H1 (cell line): ENCODE measurements around the gene ACVR1. TPM values are rescaled to one million over a fixed set of nuclear protein-coding genes. Genes with fewer than 3 reads are reported as not detected.

Experiments used
- CTCF ChIA-PET: fragments of 300-600 bp; sonication (Branson Sonifier 250); formaldehyde crosslinking; loops from one replicate; lab custom pipeline; 2021; ENCODE audit not compliant: partially characterized antibody; lab: Charles Lee
- POLR2A ChIA-PET: fragments of 300-600 bp; sonication (Branson Sonifier 250); formaldehyde crosslinking; loops from one replicate; lab custom pipeline; 2021; ENCODE audit warnings: inconsistent platforms; ENCODE audit not compliant: partially characterized antibody; lab: Charles Lee
- DNase-seq, 2 experiments: peaks; one replicate each; pipeline versions ENCODE4 v3.0.0 to v3.0.0-alpha.2; 2010 to 2022; ENCODE audit warnings: low spot score in 2 of 2, low read depth in 1 of 2, mixed read lengths in 1 of 2
- FAIRE-seq: peaks from 2 replicates; lab custom pipeline; 2011; peaks lifted over from hg19 to GRCh38; lab: Jason Lieb, UNC
- H2AFZ ChIP-seq: 2 replicates; pipeline ENCODE4 v1.8.1; 2012; ENCODE audit warnings: low read length, inconsistent platforms
- H2AK5ac ChIP-seq: 2 replicates; pipeline ENCODE4 v1.6.1; 2013; ENCODE audit warnings: low read depth, low read length
- H2BK120ac ChIP-seq: replicated peaks from 2 replicates; pipeline ENCODE3; 2013; ENCODE audit warnings: low read depth, low read length, inconsistent platforms
- H2BK12ac ChIP-seq: 2 replicates; pipeline ENCODE4 v1.6.1; 2013; ENCODE audit warnings: low read depth, low read length
- H2BK15ac ChIP-seq: 2 replicates; pipeline ENCODE4 v1.6.1; 2013; ENCODE audit warnings: low read length
- H2BK20ac ChIP-seq: 2 replicates; pipeline ENCODE4 v1.6.1; 2013; ENCODE audit warnings: low read length
- H2BK5ac ChIP-seq: 2 replicates; pipeline ENCODE4 v1.6.1; 2013; ENCODE audit warnings: low read depth, low read length
- H3K14ac ChIP-seq: 2 replicates; pipeline ENCODE4 v1.6.1; 2013; ENCODE audit warnings: inconsistent platforms; ENCODE audit not compliant: insufficient read length
- H3K18ac ChIP-seq: 2 replicates; pipeline ENCODE4 v1.6.1; 2013; ENCODE audit warnings: low read length; ENCODE audit errors: extremely low read depth
- H3K23ac ChIP-seq: 2 replicates; pipeline ENCODE4 v1.6.1; 2013; ENCODE audit warnings: inconsistent platforms; ENCODE audit not compliant: insufficient read length
- H3K23me2 ChIP-seq: 2 replicates; pipeline ENCODE4 v1.6.1; 2013; ENCODE audit warnings: low read depth, low read length
- H3K27ac ChIP-seq: 2 replicates; pipeline ENCODE4 v1.6.1; 2011; ENCODE audit warnings: low read depth, low read length, inconsistent platforms
- H3K27me3 ChIP-seq, 4 experiments: replicated peaks in 1 of 4; 1 replicate in 1 of 4; 2 replicates in 3 of 4; pipeline versions ENCODE4 v1.6.1 to v1.8.1; 2011 to 2013; ENCODE audit warnings: low read length in 3 of 4, mild to moderate bottlenecking in 3 of 4, inconsistent platforms in 2 of 4, mixed read lengths in 2 of 4, moderate library complexity in 1 of 4; ENCODE audit not compliant: control insufficient read depth in 3 of 4, insufficient read depth in 3 of 4; ENCODE audit errors: extremely low read depth in 1 of 4
- H3K36me3 ChIP-seq, 4 experiments: 2 replicates each; pipeline versions ENCODE4 v1.6.1 to v1.8.1; 2011 to 2013; ENCODE audit warnings: mild to moderate bottlenecking in 4 of 4, low read length in 3 of 4, moderate library complexity in 2 of 4, control low read depth in 1 of 4, inconsistent platforms in 1 of 4; ENCODE audit not compliant: insufficient read depth in 4 of 4, control insufficient read depth in 2 of 4
- H3K4ac ChIP-seq: replicated peaks from 2 replicates; pipeline ENCODE3; 2013; ENCODE audit warnings: low read length, low read depth, mixed read lengths, inconsistent platforms; ENCODE audit not compliant: insufficient read length
- H3K4me1 ChIP-seq, 4 experiments: replicated peaks in 1 of 4; 1 replicate in 1 of 4; 2 replicates in 3 of 4; pipeline versions ENCODE4 v1.6.1 to v1.8.1; 2011 to 2013; ENCODE audit warnings: low read length in 3 of 4, inconsistent platforms in 2 of 4, mixed read lengths in 1 of 4; ENCODE audit not compliant: insufficient read depth in 4 of 4, control insufficient read depth in 3 of 4
- H3K4me2 ChIP-seq, 2 experiments: 2 replicates each; pipeline versions ENCODE4 v1.6.1 to v1.8.1; 2011 to 2013; ENCODE audit warnings: low read depth in 2 of 2, low read length in 2 of 2, control low read depth in 1 of 2, inconsistent platforms in 1 of 2, mild to moderate bottlenecking in 1 of 2; ENCODE audit not compliant: insufficient read depth in 1 of 2
- H3K4me3 ChIP-seq, 4 experiments: fragments of 200-600, 300-600 bp in 1 of 4; sonication (generic), shearing (Covaris generic), sonication (Bioruptor Twin) in 1 of 4; 2 replicates each; pipeline versions ENCODE4 v1.5.1 to v1.8.1; 2011 to 2016; ENCODE audit warnings: low read length in 4 of 4, low read depth in 3 of 4, control low read depth in 2 of 4, inconsistent platforms in 2 of 4, mild to moderate bottlenecking in 2 of 4, mixed read lengths in 1 of 4, moderate library complexity in 1 of 4; ENCODE audit not compliant: insufficient read depth in 2 of 4; ENCODE audit errors: extremely low read depth in 1 of 4
- H3K56ac ChIP-seq: replicated peaks from 2 replicates; pipeline ENCODE3; 2013; ENCODE audit warnings: low read depth, mild to moderate bottlenecking, mixed read lengths, low read length, inconsistent platforms; ENCODE audit not compliant: insufficient read length
- H3K79me1 ChIP-seq: 2 replicates; pipeline ENCODE4 v1.6.1; 2013; ENCODE audit warnings: low read depth, low read length, control low read depth
- H3K79me2 ChIP-seq, 2 experiments: 2 replicates each; pipeline versions ENCODE4 v1.6.1 to v1.8.1; 2012 to 2013; ENCODE audit warnings: low read length in 2 of 2, mild to moderate bottlenecking in 2 of 2, inconsistent platforms in 1 of 2; ENCODE audit not compliant: insufficient read depth in 2 of 2, control insufficient read depth in 1 of 2
- H3K9ac ChIP-seq, 4 experiments: replicated peaks in 1 of 4; 1 replicate in 1 of 4; 2 replicates in 3 of 4; pipeline versions ENCODE4 v1.6.1 to v1.8.1; 2011 to 2013; ENCODE audit warnings: low read depth in 3 of 4, low read length in 3 of 4, control low read depth in 2 of 4, mild to moderate bottlenecking in 2 of 4, moderate library complexity in 2 of 4, inconsistent platforms in 1 of 4; ENCODE audit errors: extremely low read depth in 1 of 4
- H3K9me3 ChIP-seq, 2 experiments: 2 replicates each; pipeline versions ENCODE4 v1.6.1 to v1.8.1; 2012 to 2013; ENCODE audit warnings: mild to moderate bottlenecking in 2 of 2, moderate library complexity in 2 of 2, control low read depth in 1 of 2, inconsistent platforms in 1 of 2, low read depth in 1 of 2, low read length in 1 of 2, mixed read lengths in 1 of 2; ENCODE audit not compliant: insufficient read depth in 2 of 2
- H4K20me1 ChIP-seq, 2 experiments: replicated peaks in 1 of 2; 2 replicates each; pipeline versions ENCODE3 to v1.8.1; 2011 to 2013; ENCODE audit warnings: inconsistent platforms in 2 of 2, low read length in 2 of 2, mild to moderate bottlenecking in 1 of 2; ENCODE audit not compliant: insufficient read depth in 2 of 2, control insufficient read depth in 1 of 2
- H4K5ac ChIP-seq: 2 replicates; pipeline ENCODE4 v1.6.1; 2013; ENCODE audit warnings: low read length, low read depth, mixed read lengths, inconsistent platforms; ENCODE audit not compliant: insufficient read length
- H4K8ac ChIP-seq: 2 replicates; pipeline ENCODE4 v1.8.0; 2013; ENCODE audit warnings: mild to moderate bottlenecking, moderate library complexity, low read length, inconsistent platforms; ENCODE audit not compliant: insufficient read depth; ENCODE audit errors: extremely low read depth
- H4K91ac ChIP-seq: replicated peaks from 2 replicates; pipeline ENCODE3; 2013; ENCODE audit warnings: low read length, mixed read lengths, inconsistent platforms; ENCODE audit not compliant: insufficient read length
- ASH2L ChIP-seq: fragments of 200-600, 300-600 bp; sonication (generic); IDR thresholded peaks from one replicate; pipeline ENCODE4 v1.7.1; 2017; ENCODE audit warnings: low read length
- BCL11A ChIP-seq, 2 experiments: IDR thresholded peaks; one replicate each; pipeline ENCODE4 v1.6.1; 2011; ENCODE audit warnings: low read depth in 2 of 2, low read length in 2 of 2, mild to moderate bottlenecking in 2 of 2
- HDAC6 ChIP-seq: IDR thresholded peaks from one replicate; pipeline ENCODE4 v1.7.1; 2012; ENCODE audit warnings: low read depth, mild to moderate bottlenecking, inconsistent platforms, low read length, moderate library complexity
- NANOG ChIP-seq: IDR thresholded peaks from 2 replicates; pipeline ENCODE4 v1.6.1; 2011; ENCODE audit warnings: low read length, low read depth, mild to moderate bottlenecking, inconsistent platforms; ENCODE audit not compliant: insufficient read depth, poor library complexity, severe bottlenecking
- POLR2A ChIP-seq, 2 experiments: IDR thresholded peaks; 1 replicate in 1 of 2; 2 replicates in 1 of 2; pipeline ENCODE4 v1.6.1; 2011; ENCODE audit warnings: low read depth in 2 of 2, low read length in 2 of 2, mild to moderate bottlenecking in 2 of 2; ENCODE audit errors: control extremely low read depth in 1 of 2
- SIN3A ChIP-seq, 2 experiments: IDR thresholded peaks in 1 of 2; conservative IDR thresholded peaks in 1 of 2; 2 replicates each; pipeline ENCODE4 v1.6.1; 2011 to 2012; ENCODE audit warnings: low read length in 2 of 2, improper control_type of control experiment in 1 of 2, low read depth in 1 of 2, mild to moderate bottlenecking in 1 of 2
- SP1 ChIP-seq: IDR thresholded peaks from 2 replicates; pipeline ENCODE4 v1.6.1; 2011; ENCODE audit warnings: low read depth, low read length
- TBP ChIP-seq: IDR thresholded peaks from 2 replicates; pipeline ENCODE4 v1.6.1; 2011; ENCODE audit warnings: low read depth, low read length, improper control_type of control experiment
- WGBS, 2 experiments: shearing (Covaris generic) in 1 of 2; methylation state at CpG; one replicate each; pipeline versions ENCODE4 v1.1.6 to v1.1.7; 2013 to 2015; ENCODE audit warnings: low lambda C conversion rate in 2 of 2, mixed read lengths in 2 of 2, inconsistent platforms in 1 of 2, low coverage in 1 of 2, missing lambda C conversion rate in 1 of 2; ENCODE audit not compliant: insufficient replicate concordance in 2 of 2, insufficient coverage in 1 of 2, insufficient read length in 1 of 2; ENCODE audit errors: extremely low coverage in 1 of 2, missing lambda C conversion rate in 1 of 2; 5-methylcytosine and 5-hydroxymethylcytosine counted together
- polyA plus RNA-seq, 7 experiments: library from polyadenylated mRNA; depleted of rRNA in 3 of 7; stranded (reverse) in 5 of 7; unstranded in 2 of 7; fragments of >200 nt in 5 of 7; fragments of 200-250 nt in 2 of 7; gene quantifications; 1 replicate in 5 of 7; 2 replicates in 1 of 7; 4 replicates in 1 of 7; pipeline versions ENCODE4 v1.2.1 to v1.2.3, GENCODE V29; 2011 to 2013; ENCODE audit warnings: missing spikeins in 2 of 7, mixed read lengths in 2 of 7
- total RNA-seq: library from RNA; stranded (reverse); fragmentation: NEBNext Ultra II Directional; extraction: Animal tissue kit (Norgen Biotek cat#: 25700); gene quantifications from 2 replicates; pipeline ENCODE4 v1.2.1, GENCODE V29; 2021
- TF ChIP-seq, protein P1 (sequence below): IDR thresholded peaks from 2 replicates; pipeline ENCODE4 v1.6.1; 2012; ENCODE audit warnings: inconsistent platforms

ACVR1 gene
- total and polyA plus RNA-seq, 2 of the 8 experiments (the other 6 are each of a cell fraction or from before 2014, with no cell fraction given): 8.5 to 17.7 TPM

DNA sequence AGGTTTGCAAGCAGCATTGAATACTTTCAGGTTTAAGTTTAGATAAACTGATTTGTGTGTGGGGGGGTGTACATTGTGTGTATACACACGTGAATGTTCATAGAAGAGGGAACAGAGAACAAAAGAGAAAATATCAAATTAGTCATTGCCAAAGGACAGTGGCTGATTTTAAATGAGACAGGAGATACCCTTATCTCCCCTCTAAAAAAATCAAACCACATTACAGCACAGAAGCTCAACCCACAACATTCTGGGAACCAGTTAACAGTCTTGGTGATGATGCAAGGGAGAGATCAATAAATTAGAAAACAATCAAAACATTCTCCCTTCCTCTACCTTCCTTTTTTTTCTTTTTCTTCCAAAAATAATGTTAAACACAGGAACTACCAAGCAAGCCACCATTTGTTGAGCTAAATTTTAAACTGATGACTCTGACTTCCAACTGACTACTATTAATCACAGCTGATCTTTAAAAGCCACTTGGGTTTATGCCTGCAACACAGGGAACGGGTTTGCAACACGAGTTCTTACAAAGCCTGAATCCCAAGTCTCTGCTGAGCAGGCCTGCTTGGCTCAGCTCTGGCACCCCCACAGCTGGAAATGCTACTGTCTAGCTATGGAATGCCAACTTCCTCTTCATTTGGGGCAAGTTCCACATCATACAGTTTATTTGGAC is 128.3 kb downstream of the ACVR1 start:
- Histone ChIP-seq H3K27ac (no peak overlapping the region), H2BK12ac (no peak overlapping the region), H3K18ac (no peak overlapping the region), H3K27me3 (no peaks in the 10 kb centered on the region), H3K79me1 (no peaks in the 10 kb centered on the region; the same call in 1 of the 2 replicates), H3K23ac (no peak overlapping the region), H3K4me1 (no peaks in the 10 kb centered on the region; a peak in 2 of 7 replicates), H2AK5ac (no peak overlapping the region), H4K91ac (no peak overlapping the region), H2BK5ac (no peak overlapping the region), H3K23me2 (no peaks in the 10 kb centered on the region), H2BK120ac (no peak overlapping the region), H2BK15ac (no peak overlapping the region), H3K79me2 (no peaks in the 10 kb centered on the region), H3K9ac (no peak overlapping the region), H2BK20ac (no peak overlapping the region), H2AFZ (no peak overlapping the region), H3K9me3 (no peaks in the 10 kb centered on the region), H3K36me3 (no peaks in the 10 kb centered on the region; a peak in 1 of 8 replicates), H4K20me1 (no peaks in the 10 kb centered on the region), H3K4me3 (no peak overlapping the region), H4K8ac (no peak overlapping the region), H3K56ac (no peak overlapping the region), H3K4ac (no peak overlapping the region), H3K4me2 (no peak overlapping the region), H3K14ac (no peak overlapping the region), H4K5ac (no peak overlapping the region)
- POLR2A ChIA-PET: no interaction called here
- FAIRE-seq (no peak), DNase-seq (no peak)
- CTCF ChIA-PET: interaction anchor here (0.9 to 1.3 kb wide), 4 partner anchors 9 to 257 kb away, joined by 3 to 4 read pairs (median 4); no protein-coding TSS in a partner anchor
- WGBS, 2 experiments: 84% methylated on average over 3 of the region's 3 CpGs; no CpG with 5 or more reads in 1 of the 2 experiments
- TF ChIP-seq ASH2L: no peak
- no peak for TF ChIP-seq POLR2A (IDR thresholded peaks at IDR 0.05; ENCODE audit: control extremely low read depth in 1 of 2, low read depth in 2 of 2, low read length in 2 of 2)
- TF ChIP-seq BCL11A (IDR thresholded peaks at IDR 0.05; ENCODE audit: low read depth in 2 of 2, low read length in 2 of 2): no peak
- no peak for TF ChIP-seq NANOG
- TF ChIP-seq, protein P1, sequence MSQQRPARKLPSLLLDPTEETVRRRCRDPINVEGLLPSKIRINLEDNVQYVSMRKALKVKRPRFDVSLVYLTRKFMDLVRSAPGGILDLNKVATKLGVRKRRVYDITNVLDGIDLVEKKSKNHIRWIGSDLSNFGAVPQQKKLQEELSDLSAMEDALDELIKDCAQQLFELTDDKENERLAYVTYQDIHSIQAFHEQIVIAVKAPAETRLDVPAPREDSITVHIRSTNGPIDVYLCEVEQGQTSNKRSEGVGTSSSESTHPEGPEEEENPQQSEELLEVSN: no peak
- TF ChIP-seq SIN3A (conservative IDR thresholded peaks at IDR 0.05 in 1 of 2, IDR thresholded peaks at IDR 0.05 in 1 of 2; ENCODE audit: low read depth in 1 of 2, low read length in 2 of 2): no peak
- TF ChIP-seq TBP: no peak
- no peak for TF ChIP-seq HDAC6
- TF ChIP-seq SP1: no peak
